ENCODE data around the gene ERBB4.
"Not testable (repeated sequence)": the region's sequence is repeated elsewhere in the genome, so short reads cannot be mapped to it uniquely, and the experiment has no call there.

Gene ERBB4

DNA sequence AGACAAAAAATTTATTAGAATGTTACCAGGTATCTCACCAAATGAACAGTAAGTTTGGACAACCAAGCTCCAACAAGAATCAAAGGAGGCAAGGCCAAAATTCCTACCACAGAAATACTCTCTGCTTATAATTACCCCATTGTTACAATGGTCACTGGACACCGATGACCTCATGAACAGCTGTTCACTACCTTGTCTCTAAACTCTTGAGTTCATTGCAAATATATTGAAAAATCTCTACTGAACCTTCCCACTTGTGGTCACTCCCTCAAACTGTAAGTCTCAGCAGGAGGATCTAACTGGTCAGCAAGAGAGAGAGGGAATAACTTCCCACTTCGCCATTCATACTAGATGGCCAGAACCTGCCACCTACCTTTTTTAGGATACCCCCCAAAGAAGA, 50.0 kb downstream of the ERBB4 start:
- Histone ChIP-seq H3K27ac (ENCODE audit: insufficient read depth, low read depth, low read length, poor library complexity, severe bottlenecking) (no peak overlapping the region), H3K9me3 (ENCODE audit: control insufficient read depth, low read length) (no peaks in the 10 kb centered on the region), H3K27me3 (ENCODE audit: control insufficient read depth, insufficient read depth, low read length, poor library complexity, severe bottlenecking) (no peaks in the 10 kb centered on the region), H3K4me3 (ENCODE audit: insufficient read depth, low read depth, low read length) (no peak overlapping the region), H3K36me3 (ENCODE audit: control insufficient read depth, insufficient read depth, low read length) (no peaks in the 10 kb centered on the region), H3K4me1 (ENCODE audit: control insufficient read depth, insufficient read depth, low read length) (no peaks in the 10 kb centered on the region)
- WGBS, 2 experiments: 95 to 97% methylated on average over 1 to 2 of the region's 2 CpGs

- H3K36me3 ChIP-seq (ENCODE audit: control insufficient read depth, insufficient read depth, low read length): no peaks in the 10 kb centered on the region
- 84% methylated on average over 4 of the region's 4 CpGs for WGBS, 2 experiments
- H3K27me3 ChIP-seq (ENCODE audit: control insufficient read depth, insufficient read depth, low read length, poor library complexity, severe bottlenecking): no peaks in the 10 kb centered on the region
- H3K27ac ChIP-seq (ENCODE audit: insufficient read depth, low read depth, low read length, poor library complexity, severe bottlenecking): no peak overlapping the region
- no peaks in the 10 kb centered on the region for H3K9me3 ChIP-seq (ENCODE audit: control insufficient read depth, low read length)
- no peaks in the 10 kb centered on the region for H3K4me1 ChIP-seq (ENCODE audit: control insufficient read depth, insufficient read depth, low read length)
- H3K4me3 ChIP-seq (ENCODE audit: insufficient read depth, low read depth, low read length): no peak overlapping the region
Measured at GRCh38 chr2:212484563-212485080, 54.0 kb downstream of the ERBB4 start.

GRCh38 chr2:212480447-212480846, 58.2 kb downstream of the ERBB4 start:
- no peaks in the 10 kb centered on the region for H3K27me3 ChIP-seq (ENCODE audit: control insufficient read depth, insufficient read depth, low read length, poor library complexity, severe bottlenecking)
- WGBS, 2 experiments: 96 to 100% methylated on average over 1 of the region's 1 CpG
- H3K4me3 ChIP-seq (ENCODE audit: insufficient read depth, low read depth, low read length): no peak overlapping the region
- H3K27ac ChIP-seq (ENCODE audit: insufficient read depth, low read depth, low read length, poor library complexity, severe bottlenecking): no peak overlapping the region
- H3K4me1 ChIP-seq (ENCODE audit: control insufficient read depth, insufficient read depth, low read length): no peaks in the 10 kb centered on the region
- no peaks in the 10 kb centered on the region for H3K9me3 ChIP-seq (ENCODE audit: control insufficient read depth, low read length)
- H3K36me3 ChIP-seq (ENCODE audit: control insufficient read depth, insufficient read depth, low read length): no peaks in the 10 kb centered on the region

- no peaks in the 10 kb centered on the region for H3K4me1 ChIP-seq (ENCODE audit: control insufficient read depth, insufficient read depth, low read length)
- 96 to 97% methylated on average over 2 of the region's 2 CpGs for WGBS, 2 experiments
Measured at GRCh38 chr2:212477571-212477970, 61.0 kb downstream of the ERBB4 start.

GRCh38 chr2:212473211-212473610, 65.4 kb downstream of the ERBB4 start:
- Histone ChIP-seq H3K36me3 (ENCODE audit: control insufficient read depth, insufficient read depth, low read length) (no peaks in the 10 kb centered on the region), H3K27me3 (ENCODE audit: control insufficient read depth, insufficient read depth, low read length, poor library complexity, severe bottlenecking) (no peaks in the 10 kb centered on the region), H3K27ac (ENCODE audit: insufficient read depth, low read depth, low read length, poor library complexity, severe bottlenecking) (no peak overlapping the region), H3K4me3 (ENCODE audit: insufficient read depth, low read depth, low read length) (no peak overlapping the region), H3K4me1 (ENCODE audit: control insufficient read depth, insufficient read depth, low read length) (no peaks in the 10 kb centered on the region), H3K9me3 (ENCODE audit: control insufficient read depth, low read length) (no peaks in the 10 kb centered on the region)
- WGBS, 2 experiments: 100% methylated on average over 1 of the region's 1 CpG; no CpG with 5 or more reads in 1 of the 2 experiments

More at GRCh38 chr2:212477571-212477970, 61.0 kb downstream of the ERBB4 start:
- Histone ChIP-seq H3K27me3 (ENCODE audit: control insufficient read depth, insufficient read depth, low read length, poor library complexity, severe bottlenecking) (no peaks in the 10 kb centered on the region), H3K9me3 (ENCODE audit: control insufficient read depth, low read length) (no peaks in the 10 kb centered on the region), H3K36me3 (ENCODE audit: control insufficient read depth, insufficient read depth, low read length) (no peaks in the 10 kb centered on the region), H3K4me3 (ENCODE audit: insufficient read depth, low read depth, low read length) (no peak overlapping the region), H3K27ac (ENCODE audit: insufficient read depth, low read depth, low read length, poor library complexity, severe bottlenecking) (no peak overlapping the region)

DNA sequence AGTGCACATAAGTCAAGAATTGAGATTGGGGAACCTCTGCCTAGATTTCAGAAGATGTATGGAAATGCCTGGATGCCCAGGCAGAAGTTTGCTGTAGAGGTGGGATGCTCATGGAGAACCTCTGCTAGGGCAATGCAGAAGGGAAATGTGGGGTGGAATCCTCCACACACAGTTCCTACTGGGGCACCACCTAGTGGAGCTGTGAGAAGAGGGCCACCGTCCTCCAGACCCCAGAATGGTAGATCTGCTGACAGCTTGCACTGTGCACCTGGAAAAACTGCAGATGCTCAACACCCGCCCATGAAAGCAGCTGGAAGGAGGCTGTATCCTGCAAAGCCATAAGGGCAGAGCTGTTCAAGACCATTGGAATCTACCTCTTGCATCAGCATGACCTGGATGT, 71.1 kb downstream of the ERBB4 start:
- not testable (repeated sequence) for H3K9me3 ChIP-seq (ENCODE audit: control insufficient read depth, low read length); H3K36me3 ChIP-seq (ENCODE audit: control insufficient read depth, insufficient read depth, low read length); H3K27ac ChIP-seq (ENCODE audit: insufficient read depth, low read depth, low read length, poor library complexity, severe bottlenecking); H3K4me3 ChIP-seq (ENCODE audit: insufficient read depth, low read depth, low read length); H3K4me1 ChIP-seq (ENCODE audit: control insufficient read depth, insufficient read depth, low read length); H3K27me3 ChIP-seq (ENCODE audit: control insufficient read depth, insufficient read depth, low read length, poor library complexity, severe bottlenecking)
- 71 to 79% methylated on average over 2 of the region's 2 CpGs for WGBS, 2 experiments

GRCh38 chr2:212465456-212465855, 73.1 kb downstream of the ERBB4 start:
- no peaks in the 10 kb centered on the region for H3K4me1 ChIP-seq (ENCODE audit: control insufficient read depth, insufficient read depth, low read length)
- no peaks in the 10 kb centered on the region for H3K27me3 ChIP-seq (ENCODE audit: control insufficient read depth, insufficient read depth, low read length, poor library complexity, severe bottlenecking)
- WGBS, 2 experiments: 95 to 97% methylated on average over 1 of the region's 1 CpG
- H3K9me3 ChIP-seq (ENCODE audit: control insufficient read depth, low read length): no peaks in the 10 kb centered on the region
- no peak overlapping the region for H3K27ac ChIP-seq (ENCODE audit: insufficient read depth, low read depth, low read length, poor library complexity, severe bottlenecking)
- no peak overlapping the region for H3K4me3 ChIP-seq (ENCODE audit: insufficient read depth, low read depth, low read length)
- no peaks in the 10 kb centered on the region for H3K36me3 ChIP-seq (ENCODE audit: control insufficient read depth, insufficient read depth, low read length)

GRCh38 chr2:212461708-212462107, 76.9 kb downstream of the ERBB4 start:
- 90 to 92% methylated on average over 4 of the region's 4 CpGs for WGBS, 2 experiments
- H3K4me3 ChIP-seq (ENCODE audit: insufficient read depth, low read depth, low read length); H3K27me3 ChIP-seq (ENCODE audit: control insufficient read depth, insufficient read depth, low read length, poor library complexity, severe bottlenecking); H3K36me3 ChIP-seq (ENCODE audit: control insufficient read depth, insufficient read depth, low read length); H3K27ac ChIP-seq (ENCODE audit: insufficient read depth, low read depth, low read length, poor library complexity, severe bottlenecking); H3K9me3 ChIP-seq (ENCODE audit: control insufficient read depth, low read length); H3K4me1 ChIP-seq (ENCODE audit: control insufficient read depth, insufficient read depth, low read length): not testable (repeated sequence)

GRCh38 chr2:212454149-212454548, 84.5 kb downstream of the ERBB4 start:
- Histone ChIP-seq H3K36me3 (ENCODE audit: control insufficient read depth, insufficient read depth, low read length) (no peaks in the 10 kb centered on the region), H3K4me1 (ENCODE audit: control insufficient read depth, insufficient read depth, low read length) (no peaks in the 10 kb centered on the region), H3K27ac (ENCODE audit: insufficient read depth, low read depth, low read length, poor library complexity, severe bottlenecking) (no peak overlapping the region), H3K27me3 (ENCODE audit: control insufficient read depth, insufficient read depth, low read length, poor library complexity, severe bottlenecking) (no peaks in the 10 kb centered on the region), H3K9me3 (ENCODE audit: control insufficient read depth, low read length) (no peaks in the 10 kb centered on the region), H3K4me3 (ENCODE audit: insufficient read depth, low read depth, low read length) (no peak overlapping the region)
- WGBS, 2 experiments: 88 to 93% methylated on average over 3 of the region's 3 CpGs

DNA sequence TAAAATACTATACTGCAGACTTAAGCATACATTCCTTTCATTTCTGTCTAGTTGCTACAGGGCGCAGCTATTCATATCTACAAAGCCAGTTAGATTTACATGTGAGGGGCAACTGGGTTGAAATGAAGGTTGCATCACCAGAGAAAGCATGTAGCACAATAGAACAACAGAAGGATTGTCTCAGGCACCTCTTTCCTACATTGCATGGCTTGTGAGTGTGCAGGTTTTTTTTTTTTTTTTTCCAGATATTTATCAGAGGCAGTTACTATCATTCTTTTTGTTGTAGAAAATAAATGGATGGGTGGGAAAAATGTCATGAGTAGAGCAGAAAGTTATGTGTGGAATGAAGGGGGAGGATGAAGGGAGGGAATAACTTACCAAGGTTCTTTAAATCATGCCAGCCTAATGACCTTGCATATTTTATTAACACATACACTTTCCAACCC, 86.8 kb downstream of the ERBB4 start:
- 47 to 60% methylated on average over 1 of the region's 1 CpG for WGBS, 2 experiments
- no peak overlapping the region for H3K4me3 ChIP-seq (ENCODE audit: insufficient read depth, low read depth, low read length)
- H3K27me3 ChIP-seq (ENCODE audit: control insufficient read depth, insufficient read depth, low read length, poor library complexity, severe bottlenecking): no peaks in the 10 kb centered on the region
- no peaks in the 10 kb centered on the region for H3K9me3 ChIP-seq (ENCODE audit: control insufficient read depth, low read length)
- H3K36me3 ChIP-seq (ENCODE audit: control insufficient read depth, insufficient read depth, low read length): no peaks in the 10 kb centered on the region
- peak overlapping the region; percentile 47 for H3K27ac ChIP-seq (ENCODE audit: insufficient read depth, low read depth, low read length, poor library complexity, severe bottlenecking)
- H3K4me1 ChIP-seq (ENCODE audit: control insufficient read depth, insufficient read depth, low read length): no peaks in the 10 kb centered on the region

GRCh38 chr2:212448698-212449097, 89.9 kb downstream of the ERBB4 start:
- Histone ChIP-seq H3K9me3 (ENCODE audit: control insufficient read depth, low read length) (no peaks in the 10 kb centered on the region), H3K27me3 (ENCODE audit: control insufficient read depth, insufficient read depth, low read length, poor library complexity, severe bottlenecking) (no peaks in the 10 kb centered on the region), H3K27ac (ENCODE audit: insufficient read depth, low read depth, low read length, poor library complexity, severe bottlenecking) (no peak overlapping the region), H3K4me1 (ENCODE audit: control insufficient read depth, insufficient read depth, low read length) (no peaks in the 10 kb centered on the region), H3K36me3 (ENCODE audit: control insufficient read depth, insufficient read depth, low read length) (no peaks in the 10 kb centered on the region), H3K4me3 (ENCODE audit: insufficient read depth, low read depth, low read length) (no peak overlapping the region)
- 83% methylated on average over 1 of the region's 1 CpG; no CpG with 5 or more reads in 1 of the 2 experiments for WGBS, 2 experiments
